H1 (cell line): ENCODE measurements around the gene LCA5L. TPM values are rescaled to one million over a fixed set of nuclear protein-coding genes. Genes with fewer than 3 reads are reported as not detected.

Experiments used
- CHD2 ChIP-seq: IDR thresholded peaks from 2 replicates; pipeline ENCODE4 v1.6.1; 2012; ENCODE audit warnings: low read length, improper control_type of control experiment
- EGR1 ChIP-seq: IDR thresholded peaks from 2 replicates; pipeline ENCODE4 v1.6.1; 2011; ENCODE audit warnings: low read depth, low read length, borderline replicate concordance
- EP300 ChIP-seq, 2 experiments: IDR thresholded peaks; 1 replicate in 1 of 2; 2 replicates in 1 of 2; pipeline ENCODE4 v1.6.1; 2011 to 2012; ENCODE audit warnings: low read depth in 2 of 2, low read length in 2 of 2, mild to moderate bottlenecking in 2 of 2, borderline replicate concordance in 1 of 2, inconsistent platforms in 1 of 2, moderate library complexity in 1 of 2
- HDAC2 ChIP-seq, 2 experiments: fragments of 300-600 bp in 1 of 2; sonication (generic) in 1 of 2; IDR thresholded peaks; 2 replicates each; pipeline ENCODE4 v1.6.1; 2011 to 2012; ENCODE audit warnings: low read depth in 2 of 2, low read length in 2 of 2, mild to moderate bottlenecking in 2 of 2, moderate library complexity in 2 of 2, borderline replicate concordance in 1 of 2, inconsistent platforms in 1 of 2
- KDM4A ChIP-seq: IDR thresholded peaks from one replicate; pipeline ENCODE4 v1.7.1; 2012; ENCODE audit warnings: low read depth, mild to moderate bottlenecking, moderate library complexity, low read length, inconsistent platforms; ENCODE audit not compliant: severe bottlenecking
- PHF8 ChIP-seq: fragments of 200-600 bp; sonication (generic); conservative IDR thresholded peaks from 2 replicates; pipeline ENCODE4 v1.7.1; 2012; ENCODE audit warnings: low read depth, mild to moderate bottlenecking, inconsistent platforms, low read length, moderate library complexity
- SIRT6 ChIP-seq: IDR thresholded peaks from one replicate; pipeline ENCODE4 v1.7.1; 2012; ENCODE audit warnings: low read length, inconsistent platforms
- TEAD4 ChIP-seq: IDR thresholded peaks from 2 replicates; pipeline ENCODE4 v1.6.1; 2012; ENCODE audit warnings: low read depth, low read length, inconsistent platforms, mixed read lengths
- polyA plus RNA-seq, 7 experiments: library from polyadenylated mRNA; depleted of rRNA in 3 of 7; stranded (reverse) in 5 of 7; unstranded in 2 of 7; fragments of >200 nt in 5 of 7; fragments of 200-250 nt in 2 of 7; gene quantifications; 1 replicate in 5 of 7; 2 replicates in 1 of 7; 4 replicates in 1 of 7; pipeline versions ENCODE4 v1.2.1 to v1.2.3, GENCODE V29; 2011 to 2013; ENCODE audit warnings: missing spikeins in 2 of 7, mixed read lengths in 2 of 7
- total RNA-seq: library from RNA; stranded (reverse); fragmentation: NEBNext Ultra II Directional; extraction: Animal tissue kit (Norgen Biotek cat#: 25700); gene quantifications from 2 replicates; pipeline ENCODE4 v1.2.1, GENCODE V29; 2021
- TF ChIP-seq, protein P1 (sequence below): fragments of 300-600 bp; sonication (generic); IDR thresholded peaks from 2 replicates; pipeline ENCODE4 v1.7.1; 2012; ENCODE audit warnings: low read length, moderate library complexity, mild to moderate bottlenecking, inconsistent platforms; ENCODE audit not compliant: insufficient replicate concordance

LCA5L gene
- total and polyA plus RNA-seq, 2 of the 8 experiments (the other 6 are each of a cell fraction or from before 2014, with no cell fraction given), result 0.11 to 0.84 TPM

DNA sequence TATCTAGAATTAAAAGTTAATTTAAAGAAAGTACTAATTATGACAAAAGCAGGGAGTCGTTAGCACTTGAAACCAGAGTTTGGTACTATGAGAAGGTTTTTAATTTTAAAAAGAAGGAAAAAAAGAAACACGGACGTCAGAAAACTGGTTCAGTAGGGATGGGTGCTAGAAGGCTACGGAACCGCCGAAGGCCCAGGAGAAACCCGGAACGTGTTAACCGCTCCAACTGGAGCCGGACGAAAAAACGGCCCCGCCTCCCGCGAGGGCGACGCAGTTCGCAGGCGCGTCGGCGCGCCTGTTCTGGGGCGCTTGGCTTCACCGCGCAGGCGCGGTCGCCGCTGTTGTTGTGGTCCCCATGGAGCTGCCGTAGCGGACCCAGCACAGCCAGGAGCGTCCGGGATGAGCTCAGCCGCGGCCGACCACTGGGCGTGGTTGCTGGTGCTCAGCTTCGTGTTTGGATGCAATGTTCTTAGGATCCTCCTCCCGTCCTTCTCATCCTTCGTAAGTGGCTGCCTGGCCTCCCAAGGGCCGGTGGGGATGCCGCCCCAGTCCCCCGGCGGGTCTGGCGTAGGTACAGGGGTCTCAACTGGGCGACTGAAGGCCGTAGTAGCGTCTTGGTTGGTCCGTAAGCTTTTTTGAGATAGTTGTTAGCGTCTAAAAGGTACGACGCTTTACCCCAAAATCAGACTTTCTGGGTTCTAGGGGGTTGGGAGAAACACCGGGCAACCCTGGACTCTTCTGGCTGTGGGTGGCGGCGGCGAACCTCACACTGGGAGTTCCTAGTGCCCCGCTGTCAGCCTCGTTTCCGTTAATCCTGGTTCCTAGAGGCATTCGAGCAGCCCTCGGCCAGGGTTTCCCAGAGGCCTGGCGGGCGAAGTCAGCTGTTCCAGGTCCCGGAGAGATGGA, 65.3 kb downstream of the LCA5L start (continued):
- TF ChIP-seq EP300 (IDR thresholded peaks at IDR 0.05; ENCODE audit: borderline replicate concordance in 1 of 2, low read depth in 2 of 2, low read length in 2 of 2), result no peak
- TF ChIP-seq PHF8, result peak; percentile 49; the same call in 1 of the 2 replicates
- TF ChIP-seq SIRT6, result no peak
- no peak for TF ChIP-seq HDAC2 (IDR thresholded peaks at IDR 0.05; ENCODE audit: borderline replicate concordance in 1 of 2, low read depth in 2 of 2, low read length in 2 of 2)
- TF ChIP-seq, protein P1, sequence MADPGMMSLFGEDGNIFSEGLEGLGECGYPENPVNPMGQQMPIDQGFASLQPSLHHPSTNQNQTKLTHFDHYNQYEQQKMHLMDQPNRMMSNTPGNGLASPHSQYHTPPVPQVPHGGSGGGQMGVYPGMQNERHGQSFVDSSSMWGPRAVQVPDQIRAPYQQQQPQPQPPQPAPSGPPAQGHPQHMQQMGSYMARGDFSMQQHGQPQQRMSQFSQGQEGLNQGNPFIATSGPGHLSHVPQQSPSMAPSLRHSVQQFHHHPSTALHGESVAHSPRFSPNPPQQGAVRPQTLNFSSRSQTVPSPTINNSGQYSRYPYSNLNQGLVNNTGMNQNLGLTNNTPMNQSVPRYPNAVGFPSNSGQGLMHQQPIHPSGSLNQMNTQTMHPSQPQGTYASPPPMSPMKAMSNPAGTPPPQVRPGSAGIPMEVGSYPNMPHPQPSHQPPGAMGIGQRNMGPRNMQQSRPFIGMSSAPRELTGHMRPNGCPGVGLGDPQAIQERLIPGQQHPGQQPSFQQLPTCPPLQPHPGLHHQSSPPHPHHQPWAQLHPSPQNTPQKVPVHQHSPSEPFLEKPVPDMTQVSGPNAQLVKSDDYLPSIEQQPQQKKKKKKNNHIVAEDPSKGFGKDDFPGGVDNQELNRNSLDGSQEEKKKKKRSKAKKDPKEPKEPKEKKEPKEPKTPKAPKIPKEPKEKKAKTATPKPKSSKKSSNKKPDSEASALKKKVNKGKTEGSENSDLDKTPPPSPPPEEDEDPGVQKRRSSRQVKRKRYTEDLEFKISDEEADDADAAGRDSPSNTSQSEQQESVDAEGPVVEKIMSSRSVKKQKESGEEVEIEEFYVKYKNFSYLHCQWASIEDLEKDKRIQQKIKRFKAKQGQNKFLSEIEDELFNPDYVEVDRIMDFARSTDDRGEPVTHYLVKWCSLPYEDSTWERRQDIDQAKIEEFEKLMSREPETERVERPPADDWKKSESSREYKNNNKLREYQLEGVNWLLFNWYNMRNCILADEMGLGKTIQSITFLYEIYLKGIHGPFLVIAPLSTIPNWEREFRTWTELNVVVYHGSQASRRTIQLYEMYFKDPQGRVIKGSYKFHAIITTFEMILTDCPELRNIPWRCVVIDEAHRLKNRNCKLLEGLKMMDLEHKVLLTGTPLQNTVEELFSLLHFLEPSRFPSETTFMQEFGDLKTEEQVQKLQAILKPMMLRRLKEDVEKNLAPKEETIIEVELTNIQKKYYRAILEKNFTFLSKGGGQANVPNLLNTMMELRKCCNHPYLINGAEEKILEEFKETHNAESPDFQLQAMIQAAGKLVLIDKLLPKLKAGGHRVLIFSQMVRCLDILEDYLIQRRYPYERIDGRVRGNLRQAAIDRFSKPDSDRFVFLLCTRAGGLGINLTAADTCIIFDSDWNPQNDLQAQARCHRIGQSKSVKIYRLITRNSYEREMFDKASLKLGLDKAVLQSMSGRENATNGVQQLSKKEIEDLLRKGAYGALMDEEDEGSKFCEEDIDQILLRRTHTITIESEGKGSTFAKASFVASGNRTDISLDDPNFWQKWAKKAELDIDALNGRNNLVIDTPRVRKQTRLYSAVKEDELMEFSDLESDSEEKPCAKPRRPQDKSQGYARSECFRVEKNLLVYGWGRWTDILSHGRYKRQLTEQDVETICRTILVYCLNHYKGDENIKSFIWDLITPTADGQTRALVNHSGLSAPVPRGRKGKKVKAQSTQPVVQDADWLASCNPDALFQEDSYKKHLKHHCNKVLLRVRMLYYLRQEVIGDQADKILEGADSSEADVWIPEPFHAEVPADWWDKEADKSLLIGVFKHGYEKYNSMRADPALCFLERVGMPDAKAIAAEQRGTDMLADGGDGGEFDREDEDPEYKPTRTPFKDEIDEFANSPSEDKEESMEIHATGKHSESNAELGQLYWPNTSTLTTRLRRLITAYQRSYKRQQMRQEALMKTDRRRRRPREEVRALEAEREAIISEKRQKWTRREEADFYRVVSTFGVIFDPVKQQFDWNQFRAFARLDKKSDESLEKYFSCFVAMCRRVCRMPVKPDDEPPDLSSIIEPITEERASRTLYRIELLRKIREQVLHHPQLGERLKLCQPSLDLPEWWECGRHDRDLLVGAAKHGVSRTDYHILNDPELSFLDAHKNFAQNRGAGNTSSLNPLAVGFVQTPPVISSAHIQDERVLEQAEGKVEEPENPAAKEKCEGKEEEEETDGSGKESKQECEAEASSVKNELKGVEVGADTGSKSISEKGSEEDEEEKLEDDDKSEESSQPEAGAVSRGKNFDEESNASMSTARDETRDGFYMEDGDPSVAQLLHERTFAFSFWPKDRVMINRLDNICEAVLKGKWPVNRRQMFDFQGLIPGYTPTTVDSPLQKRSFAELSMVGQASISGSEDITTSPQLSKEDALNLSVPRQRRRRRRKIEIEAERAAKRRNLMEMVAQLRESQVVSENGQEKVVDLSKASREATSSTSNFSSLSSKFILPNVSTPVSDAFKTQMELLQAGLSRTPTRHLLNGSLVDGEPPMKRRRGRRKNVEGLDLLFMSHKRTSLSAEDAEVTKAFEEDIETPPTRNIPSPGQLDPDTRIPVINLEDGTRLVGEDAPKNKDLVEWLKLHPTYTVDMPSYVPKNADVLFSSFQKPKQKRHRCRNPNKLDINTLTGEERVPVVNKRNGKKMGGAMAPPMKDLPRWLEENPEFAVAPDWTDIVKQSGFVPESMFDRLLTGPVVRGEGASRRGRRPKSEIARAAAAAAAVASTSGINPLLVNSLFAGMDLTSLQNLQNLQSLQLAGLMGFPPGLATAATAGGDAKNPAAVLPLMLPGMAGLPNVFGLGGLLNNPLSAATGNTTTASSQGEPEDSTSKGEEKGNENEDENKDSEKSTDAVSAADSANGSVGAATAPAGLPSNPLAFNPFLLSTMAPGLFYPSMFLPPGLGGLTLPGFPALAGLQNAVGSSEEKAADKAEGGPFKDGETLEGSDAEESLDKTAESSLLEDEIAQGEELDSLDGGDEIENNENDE, result no peak
- TF ChIP-seq EGR1, result no peak
- TF ChIP-seq TEAD4, result no peak
- TF ChIP-seq CHD2, result peak; percentile 65; the same call in 1 of the 2 replicates
- peak; percentile 50 for TF ChIP-seq KDM4A
